ENCODE data around the gene WWC2.
"Not testable (repeated sequence)": the region's sequence is repeated elsewhere in the genome, so short reads cannot be mapped to it uniquely, and the experiment has no call there.

Gene WWC2

DNA sequence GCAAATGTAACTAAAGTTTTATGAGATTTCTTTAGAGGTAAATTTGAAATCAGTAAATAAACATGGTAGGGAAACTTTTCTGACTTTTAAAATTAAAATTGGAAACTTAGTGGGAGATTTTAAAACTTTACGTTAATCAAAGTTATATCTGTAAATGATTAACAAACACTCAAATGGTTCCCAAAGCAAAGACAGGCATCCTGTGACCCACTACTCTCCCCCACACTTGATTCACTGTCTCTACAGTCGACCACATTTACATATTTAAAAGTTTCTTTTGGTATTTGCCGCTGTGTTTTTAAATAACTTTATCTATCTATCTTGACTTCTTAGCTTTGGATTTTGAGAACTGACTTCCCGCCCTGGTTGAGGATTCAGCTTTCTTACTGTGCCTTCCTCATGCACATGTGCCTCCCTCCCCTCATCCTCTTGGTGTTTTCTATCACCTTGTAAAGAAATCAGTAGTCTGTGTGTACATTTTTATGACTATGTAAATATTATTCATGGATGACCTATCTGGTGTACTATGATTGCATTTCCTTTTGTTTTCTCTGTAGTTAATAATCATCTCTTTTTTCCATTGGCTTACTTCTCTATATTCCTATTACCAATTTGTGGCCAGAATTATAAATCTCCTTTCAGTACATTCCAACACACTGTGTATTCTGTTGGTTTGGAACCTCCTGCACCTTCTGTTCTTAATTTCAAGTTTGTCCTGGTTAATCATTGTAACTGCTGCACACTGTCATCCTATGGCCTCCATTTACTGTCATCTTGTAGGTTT is 72.6 kb downstream of the WWC2 start:
- no peak for DNase-seq (ENCODE audit: low read depth in 2 of 2, low spot score in 1 of 2)

DNA sequence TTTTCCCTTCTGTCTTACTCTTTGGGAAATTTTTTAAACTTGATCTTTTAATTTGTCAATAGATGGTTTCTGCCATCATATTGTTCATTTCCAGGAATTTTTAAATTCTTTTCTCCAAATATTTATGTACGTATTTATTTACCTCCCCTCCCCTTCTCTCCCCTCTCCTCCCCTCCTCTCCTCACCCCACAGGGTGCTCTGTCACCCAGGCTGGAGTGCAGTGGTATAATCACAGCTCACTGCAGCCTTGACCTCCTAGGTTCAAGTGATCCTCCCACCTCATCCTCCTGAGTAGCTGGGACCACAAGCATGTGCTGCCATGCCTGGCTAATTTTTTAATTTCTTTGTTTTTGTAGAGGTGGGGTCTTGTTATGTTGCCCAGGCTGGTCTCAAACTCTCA is 73.8 kb downstream of the WWC2 start:
- no peak for DNase-seq (ENCODE audit: low read depth in 2 of 2, low spot score in 1 of 2)

DNA sequence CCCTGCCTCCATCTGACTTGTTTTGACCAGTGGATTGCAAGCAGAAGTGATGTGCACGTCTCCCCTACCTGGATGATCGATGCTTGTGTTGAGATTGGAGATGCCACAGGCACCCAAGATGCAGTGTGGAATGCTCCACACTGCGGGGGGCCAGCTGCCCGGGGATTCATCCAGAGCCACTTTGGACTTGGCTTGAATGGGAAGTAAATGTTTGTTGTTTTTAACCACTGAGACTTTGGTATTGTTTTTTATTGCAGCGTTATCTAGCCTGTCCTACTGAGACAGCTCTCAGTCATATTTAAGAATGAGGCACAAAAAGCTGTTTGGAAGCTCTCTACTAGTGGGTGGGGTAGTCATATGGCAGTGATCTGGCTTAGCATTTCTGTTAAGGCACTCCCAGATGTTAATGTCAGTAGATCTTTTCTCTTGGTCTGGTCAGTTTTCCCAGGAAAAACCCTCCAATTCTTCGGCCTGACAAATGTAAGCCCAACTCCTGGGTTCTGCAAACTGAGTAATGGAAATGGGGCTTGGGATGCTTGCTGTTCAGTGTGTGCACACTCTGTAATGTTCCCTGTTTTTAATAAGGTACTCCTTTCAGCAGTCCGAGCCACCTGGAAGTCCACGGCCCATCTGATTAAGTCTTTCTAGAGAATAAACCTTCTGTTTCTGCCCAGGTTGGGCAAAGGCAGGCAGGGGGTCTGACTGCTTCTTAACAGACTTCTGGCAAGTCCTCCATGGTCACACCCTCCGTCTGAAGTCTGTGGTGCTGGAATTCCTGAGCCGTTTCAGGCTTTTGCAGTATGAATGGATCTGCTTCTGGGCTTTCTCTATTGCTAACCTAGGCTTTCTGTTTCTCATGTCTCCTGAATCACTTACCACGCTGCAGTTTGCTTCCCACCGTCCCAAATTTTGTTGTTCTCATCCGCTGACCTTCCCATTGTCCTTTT is 74.8 kb downstream of the WWC2 start:
- no peak for DNase-seq (ENCODE audit: low read depth in 2 of 2, low spot score in 1 of 2)

DNA sequence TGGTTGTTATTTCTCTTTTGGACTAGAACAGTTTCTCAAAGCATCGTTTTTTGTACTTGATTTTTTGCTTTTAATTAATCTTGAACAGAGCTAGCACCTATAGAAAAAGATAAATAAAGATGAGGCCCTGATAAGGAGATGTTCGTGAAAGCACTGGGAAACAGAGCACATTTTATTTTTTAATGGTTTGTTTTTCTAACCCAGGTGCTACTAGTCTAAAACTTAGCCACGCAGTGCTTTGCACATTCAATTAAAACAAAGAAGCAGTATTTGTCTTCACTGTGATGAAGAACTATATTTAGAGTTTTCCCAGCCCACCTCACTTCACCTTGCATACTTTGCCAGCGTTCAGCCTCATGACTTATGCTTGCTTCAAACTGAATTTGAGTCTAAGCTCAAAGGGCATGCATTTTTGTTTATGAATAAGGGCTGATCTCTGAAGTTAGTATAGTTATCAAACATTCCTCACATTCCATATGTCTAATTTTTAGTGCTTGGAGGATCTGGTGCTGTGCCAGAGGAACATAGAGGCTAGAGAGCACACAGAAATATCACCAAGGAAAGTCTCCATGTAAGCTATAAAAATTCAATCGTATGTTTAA is 76.7 kb downstream of the WWC2 start:
- DNase-seq (ENCODE audit: low read depth in 2 of 2, low spot score in 1 of 2), result no peak

DNA sequence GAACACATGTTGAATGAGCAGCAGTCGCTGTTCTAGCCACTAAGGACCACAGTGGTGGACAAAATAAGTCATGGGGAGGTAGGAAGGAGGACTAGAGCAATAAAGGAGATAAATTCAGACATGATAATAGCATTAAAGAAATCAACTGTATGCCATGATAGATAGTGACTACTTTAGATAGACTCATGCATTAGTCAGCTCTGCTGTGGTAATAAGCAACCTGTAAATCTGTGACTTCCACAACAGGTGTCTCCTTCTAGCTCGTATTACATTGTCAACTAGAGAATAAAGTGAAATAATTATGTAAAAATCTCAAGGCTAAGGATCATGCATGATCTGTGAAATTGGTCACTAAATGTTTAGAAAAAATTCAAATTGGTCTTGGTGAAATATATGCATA is 77.9 kb downstream of the WWC2 start:
- no peak for DNase-seq (ENCODE audit: low read depth in 2 of 2, low spot score in 1 of 2)

DNA sequence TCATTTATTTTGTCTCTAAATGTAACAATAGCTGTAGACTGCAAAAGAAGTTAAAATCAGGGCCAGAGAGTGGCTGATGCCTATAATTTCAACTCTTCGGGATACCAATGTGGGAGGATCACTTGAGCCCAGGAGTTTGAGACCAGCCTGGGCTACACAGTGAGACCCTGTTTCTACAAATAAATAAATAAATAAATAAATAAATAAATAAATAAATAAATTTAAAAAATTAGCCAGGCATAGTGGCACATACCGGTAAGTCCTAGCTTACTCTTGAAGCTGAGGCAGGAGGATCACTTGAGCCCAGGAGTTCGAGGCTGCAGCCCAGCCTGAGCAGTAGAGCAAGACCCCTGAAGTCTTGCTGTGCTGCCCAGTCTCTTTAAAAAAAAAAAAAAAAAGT is 79.1 kb downstream of the WWC2 start:
- no peak for DNase-seq (ENCODE audit: low read depth in 2 of 2, low spot score in 1 of 2)

DNA sequence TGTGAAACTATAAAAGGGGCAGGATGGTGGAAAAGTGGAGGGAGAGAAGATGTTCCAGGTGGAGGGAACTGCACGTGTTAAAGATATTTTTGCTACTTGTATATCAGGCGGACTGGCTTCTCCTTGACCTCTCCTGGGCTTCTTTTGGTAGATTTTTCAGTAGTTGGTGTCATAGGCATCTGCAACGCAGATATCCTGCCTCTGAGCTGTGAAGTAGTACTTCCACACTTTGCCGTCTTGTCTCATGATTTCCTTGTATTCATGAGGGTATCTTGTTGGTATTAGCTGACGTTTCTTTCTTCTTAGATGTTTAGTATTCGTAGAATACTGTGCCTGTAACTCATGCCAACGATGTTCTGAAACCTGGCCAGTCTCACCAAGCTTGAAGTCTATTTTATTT is 81.0 kb downstream of the WWC2 start:
- DNase-seq (ENCODE audit: low read depth in 2 of 2, low spot score in 1 of 2), result no peak

DNA sequence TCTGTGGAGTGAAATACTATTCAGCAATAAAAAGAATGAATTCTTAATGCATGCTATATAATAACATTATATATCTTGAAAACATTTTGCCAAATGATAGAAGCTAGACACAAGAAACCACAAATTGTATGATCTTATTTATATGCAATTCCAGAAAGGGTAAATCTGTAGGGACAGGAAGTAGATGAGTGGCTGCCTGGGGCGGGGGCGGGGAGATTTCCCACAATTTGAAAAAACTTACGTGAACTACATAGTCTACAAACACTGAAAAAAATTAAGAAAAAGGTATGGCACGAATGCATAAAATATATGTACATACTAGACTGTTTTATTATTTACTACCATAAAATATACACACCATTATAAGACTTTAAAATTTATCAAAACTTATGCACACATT is 81.6 kb downstream of the WWC2 start:
- DNase-seq (ENCODE audit: low read depth in 2 of 2, low spot score in 1 of 2), result no peak

DNA sequence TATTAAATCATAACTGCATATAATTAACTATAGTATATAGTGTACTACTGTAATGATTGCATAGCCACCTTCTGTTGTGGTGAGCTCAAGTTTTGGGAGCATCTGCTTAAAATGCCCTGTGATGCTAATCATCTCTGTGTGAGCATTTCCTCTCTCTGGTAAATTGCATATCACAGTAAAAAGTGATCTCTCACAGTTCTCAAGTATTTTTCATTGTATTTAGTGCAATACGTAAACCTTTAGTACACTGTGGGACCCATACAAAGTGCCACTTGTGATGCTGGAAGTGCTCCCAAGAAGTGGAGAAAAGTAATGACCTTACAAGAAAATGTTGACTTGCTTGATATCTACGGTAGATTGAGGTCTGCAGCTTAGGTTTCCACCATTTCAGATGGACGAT is 82.0 kb downstream of the WWC2 start:
- no peak for DNase-seq (ENCODE audit: low read depth in 2 of 2, low spot score in 1 of 2)

DNA sequence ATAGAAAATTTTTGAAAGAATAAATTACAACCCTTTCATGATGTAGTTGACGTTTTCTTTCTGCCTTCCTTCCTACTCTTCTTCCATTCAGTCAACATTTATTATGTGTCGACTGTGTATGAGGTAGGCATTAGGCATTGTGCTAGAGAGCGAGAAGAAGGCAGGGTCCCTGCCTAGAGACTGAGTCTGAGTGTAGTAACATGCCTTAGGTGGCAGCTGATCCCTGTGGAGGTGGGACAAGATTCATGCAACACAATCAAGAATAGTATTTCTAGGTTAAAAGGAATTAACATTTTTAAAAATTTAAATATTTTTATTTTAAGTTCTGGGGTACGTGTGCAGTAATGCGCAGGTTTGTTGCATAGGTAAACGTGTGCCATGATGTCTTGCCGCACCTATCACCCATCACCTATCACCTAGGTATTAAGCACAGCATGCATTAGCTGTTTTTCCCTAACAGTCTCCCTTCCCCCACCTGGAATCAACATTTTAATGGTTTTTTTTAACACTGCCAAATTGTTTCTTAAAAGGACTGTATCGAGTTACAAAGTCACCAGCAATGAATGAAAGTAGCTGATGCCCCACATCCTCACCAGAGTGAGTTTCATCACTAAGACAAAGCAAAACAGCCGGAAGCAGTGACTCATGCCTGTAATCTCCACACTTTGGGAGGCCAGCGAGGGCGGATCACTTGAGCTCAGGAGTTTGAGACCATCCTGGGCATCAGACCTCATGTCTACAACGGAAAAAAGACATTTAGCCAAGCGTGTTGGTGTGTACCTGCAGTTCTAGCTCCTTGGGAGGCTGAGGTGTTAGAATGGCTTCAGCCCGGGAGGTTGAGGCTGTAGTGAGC is 84.0 kb downstream of the WWC2 start:
- no peak for DNase-seq (ENCODE audit: low read depth in 2 of 2, low spot score in 1 of 2)

DNA sequence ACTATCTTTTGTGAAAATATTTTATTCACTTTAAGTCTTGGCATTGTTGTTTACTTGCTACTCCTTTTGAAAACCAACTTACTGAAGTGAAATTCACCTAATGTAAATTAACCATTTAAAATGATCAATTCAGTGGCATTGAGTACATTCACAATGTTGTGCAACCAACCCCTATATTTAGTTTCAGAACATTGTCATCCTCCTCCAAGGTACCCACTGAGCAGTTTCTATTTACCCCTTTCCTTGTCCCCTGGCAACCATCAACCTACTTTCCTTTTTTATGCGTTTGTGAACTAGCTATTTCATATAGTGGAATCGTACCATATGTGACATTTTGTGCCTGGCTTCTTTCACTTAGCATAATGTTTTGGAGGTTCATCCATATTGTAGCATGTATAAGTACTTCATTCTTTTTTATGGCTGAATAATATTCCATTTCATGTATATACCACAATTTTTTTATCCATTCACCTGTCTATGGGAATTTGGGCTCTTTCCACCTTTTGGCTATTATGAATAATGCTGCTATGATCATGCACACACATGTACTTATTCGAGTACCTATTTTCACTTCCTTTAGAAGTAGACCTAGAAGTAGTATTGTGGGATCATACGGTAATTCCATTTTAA is 85.0 kb downstream of the WWC2 start:
- no peak for DNase-seq (ENCODE audit: low read depth in 2 of 2, low spot score in 1 of 2)

DNA sequence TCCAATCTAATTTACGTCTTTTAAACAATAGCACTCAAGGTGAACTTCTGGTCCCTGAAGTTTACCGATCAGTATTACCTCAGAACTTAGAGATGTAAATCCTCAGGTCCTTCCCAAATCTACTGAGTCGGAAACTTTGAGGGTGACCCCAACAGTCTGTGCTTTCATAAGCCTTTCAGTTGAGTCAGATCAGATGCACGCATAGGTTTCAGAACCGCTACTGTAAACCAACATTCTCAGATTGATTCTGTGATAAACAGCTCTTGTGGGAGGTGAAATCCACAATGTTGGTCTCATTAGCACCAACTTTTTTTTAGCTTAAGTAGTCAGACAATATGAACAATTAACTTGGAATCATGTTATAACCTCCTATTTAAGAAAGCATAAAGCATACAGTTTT is 86.0 kb downstream of the WWC2 start:
- DNase-seq (ENCODE audit: low read depth in 2 of 2, low spot score in 1 of 2), result no peak

DNA sequence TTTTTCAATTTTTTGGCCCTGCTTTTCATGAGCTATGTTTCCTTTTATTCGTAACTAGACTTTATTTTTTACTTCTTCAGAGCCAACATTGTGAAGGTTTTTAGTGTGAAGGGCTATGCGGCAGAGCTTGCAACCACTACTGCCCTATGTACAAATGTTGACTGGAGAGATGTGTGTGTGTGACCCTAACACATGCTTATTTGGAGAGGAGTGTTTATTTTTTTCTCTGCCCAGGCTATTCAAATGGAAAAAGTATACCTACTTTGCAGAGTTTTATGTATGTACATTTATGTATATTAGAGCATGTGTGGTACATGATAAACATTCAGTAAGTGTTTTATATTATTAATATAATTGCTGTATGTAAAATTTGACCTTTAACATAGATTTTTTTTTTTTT is 86.5 kb downstream of the WWC2 start:
- DNase-seq (ENCODE audit: low read depth in 2 of 2, low spot score in 1 of 2), result no peak

DNA sequence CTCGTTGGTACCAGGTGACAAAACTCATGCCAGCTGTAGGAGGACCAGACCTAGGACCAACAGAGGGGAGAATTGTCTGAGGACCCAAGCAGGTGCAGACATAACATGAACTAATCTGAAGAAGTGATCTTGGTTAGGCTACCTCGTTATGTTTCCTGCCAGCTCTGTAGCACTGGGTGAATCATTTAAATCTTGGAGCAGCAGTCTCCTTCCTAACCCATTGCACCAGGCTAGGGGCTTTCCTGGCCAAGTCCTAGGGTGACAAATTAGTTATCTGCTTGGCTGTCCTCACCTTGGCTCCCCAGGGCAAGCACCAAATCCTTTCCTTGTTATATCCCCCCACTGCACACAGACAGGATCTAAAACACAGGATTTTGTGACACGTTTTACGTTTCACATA is 87.8 kb downstream of the WWC2 start:
- no peak for DNase-seq (ENCODE audit: low read depth in 2 of 2, low spot score in 1 of 2)

DNA sequence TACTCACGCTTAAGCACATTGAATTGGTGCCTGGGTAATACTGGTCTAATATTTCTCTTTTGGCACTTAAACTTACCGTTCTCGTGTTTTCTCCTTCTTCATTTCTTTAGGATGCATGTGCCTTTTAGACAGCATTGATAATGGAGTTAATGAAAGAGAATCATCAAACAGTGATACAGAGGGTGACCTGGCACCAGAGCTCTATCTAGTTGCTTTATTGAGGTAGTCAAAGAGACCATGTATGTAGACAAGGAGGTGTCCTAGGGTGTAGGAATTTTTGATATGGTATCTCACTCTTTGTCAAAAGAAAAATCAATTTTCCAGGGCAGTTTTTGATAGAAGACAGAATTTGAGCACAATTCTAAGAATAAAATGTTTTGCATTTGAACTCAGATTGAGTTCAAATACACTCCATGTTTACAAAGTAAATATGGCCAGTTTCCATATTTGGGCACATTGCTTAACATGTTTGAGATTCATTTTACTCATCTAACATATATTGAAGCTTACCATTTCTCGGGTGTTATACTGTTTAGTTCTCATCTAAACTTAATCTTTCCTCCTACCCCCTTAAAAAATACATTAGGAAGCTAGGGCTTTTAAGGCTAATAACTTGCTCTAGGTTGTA is 92.0 kb downstream of the WWC2 start:
- DNase-seq (ENCODE audit: low read depth in 2 of 2, low spot score in 1 of 2), result no peak

DNA sequence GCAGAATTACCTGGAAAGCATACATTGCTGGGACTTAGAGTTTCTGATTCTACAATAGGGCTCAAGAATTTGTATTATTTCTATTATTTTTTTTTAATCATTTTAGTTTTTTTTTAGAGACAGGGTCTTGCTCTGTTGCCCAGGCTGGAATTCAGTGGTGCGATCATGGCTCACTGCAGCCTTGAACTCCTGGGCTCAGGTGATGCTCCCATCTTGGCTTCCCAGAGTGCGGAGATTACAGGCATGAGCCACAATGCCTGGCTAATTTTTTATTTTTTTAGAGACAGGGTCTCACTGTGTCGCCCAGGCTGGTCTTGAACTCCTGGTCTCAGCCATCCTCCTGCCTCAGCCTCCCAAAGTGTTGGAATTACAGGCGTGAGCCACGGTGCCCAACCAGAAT is 92.6 kb downstream of the WWC2 start:
- no peak for DNase-seq (ENCODE audit: low read depth in 2 of 2, low spot score in 1 of 2)

DNA sequence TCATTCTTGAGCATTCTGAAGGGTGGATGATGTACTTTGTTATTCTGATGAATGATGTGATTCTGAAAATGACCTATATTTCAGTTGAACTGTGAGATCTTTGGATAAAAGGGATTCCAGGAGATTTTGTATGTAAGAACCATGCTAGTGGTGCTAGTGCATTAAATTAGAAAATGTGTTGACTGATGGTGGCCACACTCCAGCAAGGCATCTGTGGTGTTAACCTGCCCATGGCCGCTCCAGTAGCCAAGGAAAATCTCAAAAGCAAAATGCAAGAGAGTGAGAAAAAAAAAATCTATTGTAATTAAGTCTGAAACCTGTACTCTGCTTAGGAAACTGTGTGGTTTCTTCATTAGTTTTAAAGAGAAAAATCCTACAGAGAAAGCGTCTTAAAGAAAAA is 93.5 kb downstream of the WWC2 start:
- no peak for DNase-seq (ENCODE audit: low read depth in 2 of 2, low spot score in 1 of 2)

DNA sequence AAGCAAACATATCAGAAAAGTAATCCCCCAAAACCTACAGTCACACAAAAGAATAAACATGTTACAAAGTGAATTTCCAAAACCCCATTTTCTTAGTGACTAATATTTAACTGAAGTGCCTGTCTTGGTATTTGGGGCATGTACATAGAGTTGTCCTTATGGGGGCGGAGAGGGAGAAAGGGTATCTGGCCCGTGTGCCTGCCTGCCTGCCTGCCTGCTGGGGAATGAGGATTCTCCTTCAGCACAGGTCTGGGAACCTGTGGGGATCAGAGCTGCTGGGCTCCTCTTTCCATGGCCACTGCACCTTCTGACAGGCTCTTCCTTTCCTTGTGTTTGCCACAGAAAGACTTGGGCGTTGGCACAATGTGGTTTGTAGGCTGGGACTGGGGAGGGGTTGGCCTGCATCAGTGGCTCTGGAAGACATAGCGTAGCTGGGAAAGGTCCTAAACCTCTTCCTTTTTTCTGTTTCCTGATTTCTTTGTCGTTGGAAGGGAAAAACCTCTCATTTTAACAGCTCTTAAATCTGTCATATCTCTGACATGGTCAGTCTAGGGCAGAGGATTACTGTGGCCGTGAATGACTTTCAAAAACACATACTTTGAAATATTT is 94.8 kb downstream of the WWC2 start:
- not testable (repeated sequence) for DNase-seq (ENCODE audit: low read depth in 2 of 2, low spot score in 1 of 2)

DNA sequence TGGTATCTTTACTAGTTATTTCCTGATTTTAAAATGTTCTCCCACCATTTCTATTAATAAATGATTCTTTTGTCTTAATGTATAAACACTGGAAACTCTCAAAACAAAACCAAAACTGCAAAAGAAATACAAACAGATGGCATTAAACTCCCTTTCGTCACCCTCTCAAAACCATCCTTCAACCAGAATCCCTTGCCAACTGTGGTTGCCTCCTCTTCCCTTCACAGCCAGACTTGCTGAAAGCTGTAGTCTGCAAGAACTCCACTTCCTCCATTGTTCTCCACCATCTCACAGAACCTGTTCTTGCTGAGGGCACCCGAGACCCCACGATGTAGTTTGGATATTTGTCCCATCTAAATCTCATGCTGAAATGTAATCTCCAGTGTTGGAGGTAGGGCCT is 96.5 kb downstream of the WWC2 start:
- DNase-seq (ENCODE audit: low read depth in 2 of 2, low spot score in 1 of 2), result no peak

DNA sequence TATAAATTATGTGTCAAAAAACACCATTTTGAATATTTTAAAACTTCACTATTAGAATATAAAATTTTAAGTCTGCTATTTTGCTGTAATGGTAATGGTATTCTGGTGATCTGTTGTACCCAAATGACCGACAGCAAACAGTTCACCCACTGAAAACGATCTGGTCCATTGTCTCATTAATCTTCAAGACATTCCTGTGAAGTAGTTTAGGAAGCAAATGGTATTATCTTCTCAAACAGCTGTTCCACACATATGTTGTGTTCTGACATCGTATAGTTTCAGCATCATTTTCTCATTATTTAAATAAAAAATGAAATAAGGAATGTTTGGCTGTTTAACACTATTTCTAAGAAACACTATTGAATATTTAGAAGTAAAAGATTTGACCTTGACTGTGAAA is 98.1 kb downstream of the WWC2 start:
- no peak for DNase-seq (ENCODE audit: low read depth in 2 of 2, low spot score in 1 of 2)
